HG02885 (cell line): ENCODE data around the gene SELPLG.
"Not testable (repeated sequence)": the region's sequence is repeated elsewhere in the genome, so short reads cannot be mapped to it uniquely, and the experiment has no call there.

Experiments
- ATAC-seq: cut with Tn5 transposase; IDR thresholded peaks from one replicate; pipeline ENCODE4 v1.9.1; 2021; ENCODE audit warnings: mild to moderate bottlenecking; ENCODE audit not compliant: unreplicated experiment, poor library complexity

SELPLG gene

DNA sequence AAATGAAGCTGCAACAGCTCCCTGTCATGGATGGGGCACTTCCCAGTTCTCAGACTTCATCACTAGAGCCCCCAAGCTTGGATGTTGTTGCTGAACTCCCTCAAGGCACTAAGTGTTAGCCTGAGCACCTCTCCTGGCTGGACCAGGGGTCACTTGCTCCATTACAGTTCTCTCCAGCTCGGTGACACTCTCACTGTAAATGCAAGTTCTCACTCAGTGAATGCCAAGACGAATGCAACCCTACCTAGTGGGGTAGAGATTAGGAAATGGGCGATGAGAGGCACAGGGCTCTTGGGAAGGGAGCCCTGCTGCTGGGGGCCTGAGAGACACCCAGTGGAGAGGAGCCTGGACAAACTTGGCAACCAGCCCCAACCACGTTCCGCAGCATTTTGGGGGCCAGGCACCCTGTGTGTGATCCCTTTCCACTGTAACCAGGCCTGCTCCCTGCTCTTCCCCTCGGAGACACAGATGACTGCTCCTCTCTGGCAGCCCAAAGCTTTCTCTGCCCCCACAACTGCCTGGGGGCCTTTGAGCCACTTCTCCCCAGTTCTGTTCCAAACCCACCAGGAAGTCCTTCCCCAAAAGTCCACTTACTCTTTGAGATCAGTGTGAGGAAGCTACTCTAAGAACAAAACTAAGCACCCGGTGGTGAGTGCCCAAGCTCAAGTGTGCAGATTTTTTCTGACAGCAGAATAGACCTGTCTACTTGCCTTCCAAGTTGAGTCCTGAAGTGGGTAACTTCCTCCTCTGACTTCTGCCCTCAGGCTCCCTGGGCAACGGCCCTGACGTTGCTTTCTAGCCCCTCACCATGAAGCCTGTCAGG, 8.0 kb upstream of the SELPLG start:
- ATAC-seq, result no peak

DNA sequence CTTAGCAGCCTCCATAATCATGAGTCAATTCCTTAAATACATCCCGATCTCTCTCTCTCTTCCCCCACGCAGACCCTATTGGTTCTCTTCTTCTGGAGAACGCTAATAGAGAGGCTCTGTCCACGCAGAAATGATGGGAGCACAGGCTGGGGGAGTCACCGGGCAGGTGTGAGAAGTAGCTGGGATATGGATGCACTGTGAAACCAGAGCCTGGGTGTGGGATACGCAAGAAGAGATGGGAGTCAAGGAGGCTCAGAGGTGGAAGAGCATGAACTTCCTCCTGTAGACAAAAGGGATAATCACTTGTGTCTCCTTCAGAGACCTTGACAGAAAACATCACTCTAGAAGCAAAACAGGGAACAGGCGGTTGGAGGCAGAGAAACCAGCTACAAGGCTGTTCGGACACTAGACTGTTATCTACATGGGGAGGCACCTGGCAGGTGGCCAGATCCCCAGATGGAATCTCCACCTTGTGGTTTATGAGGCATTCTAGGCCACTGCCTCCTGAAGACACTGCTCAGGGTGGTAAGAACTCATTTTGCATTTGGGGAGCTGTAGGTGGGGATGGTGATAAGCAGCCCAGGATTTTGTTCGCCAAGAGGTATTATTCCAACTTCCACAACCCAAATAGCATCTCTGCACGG, 7.2 kb upstream of the SELPLG start:
- no peak for ATAC-seq

DNA sequence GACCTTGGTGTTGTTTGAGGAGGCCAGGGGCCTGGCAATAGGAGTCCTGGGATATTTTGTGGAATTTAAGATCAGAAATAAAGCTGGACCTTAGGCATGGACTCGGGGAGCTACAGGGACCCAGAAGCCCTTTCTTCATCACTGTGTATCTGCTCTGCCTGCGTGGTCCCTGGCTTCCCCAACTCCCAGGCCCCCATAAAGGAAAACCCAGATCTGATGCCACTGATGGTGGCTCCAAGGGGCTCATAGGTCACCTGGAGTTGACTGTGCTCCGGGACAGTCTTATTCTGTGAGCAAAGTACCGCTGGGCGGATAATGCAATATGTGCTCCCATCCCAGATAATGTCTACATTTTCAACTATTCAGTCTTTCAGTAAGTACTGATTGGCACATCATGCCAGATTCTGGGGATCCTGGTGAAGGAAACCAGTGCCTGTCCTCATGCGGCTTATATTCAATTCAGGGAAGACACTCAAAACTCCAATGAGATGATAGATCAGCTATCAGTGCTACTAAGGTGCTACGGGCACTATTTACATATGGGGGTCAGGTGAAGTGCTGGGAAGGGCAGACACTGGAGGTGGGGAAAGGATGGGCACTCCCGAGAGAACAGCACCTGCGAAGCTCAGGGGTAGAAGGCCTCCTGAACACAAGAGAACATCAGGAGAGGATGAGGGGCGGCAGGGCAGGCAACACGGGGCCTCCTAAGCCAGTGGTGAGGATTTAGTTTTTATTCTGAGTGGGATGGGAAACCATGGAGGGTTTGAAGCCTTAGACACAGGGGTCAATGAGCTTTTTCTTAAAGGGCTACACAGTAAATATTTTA, 5.5 kb upstream of the SELPLG start:
- ATAC-seq, result no peak

DNA sequence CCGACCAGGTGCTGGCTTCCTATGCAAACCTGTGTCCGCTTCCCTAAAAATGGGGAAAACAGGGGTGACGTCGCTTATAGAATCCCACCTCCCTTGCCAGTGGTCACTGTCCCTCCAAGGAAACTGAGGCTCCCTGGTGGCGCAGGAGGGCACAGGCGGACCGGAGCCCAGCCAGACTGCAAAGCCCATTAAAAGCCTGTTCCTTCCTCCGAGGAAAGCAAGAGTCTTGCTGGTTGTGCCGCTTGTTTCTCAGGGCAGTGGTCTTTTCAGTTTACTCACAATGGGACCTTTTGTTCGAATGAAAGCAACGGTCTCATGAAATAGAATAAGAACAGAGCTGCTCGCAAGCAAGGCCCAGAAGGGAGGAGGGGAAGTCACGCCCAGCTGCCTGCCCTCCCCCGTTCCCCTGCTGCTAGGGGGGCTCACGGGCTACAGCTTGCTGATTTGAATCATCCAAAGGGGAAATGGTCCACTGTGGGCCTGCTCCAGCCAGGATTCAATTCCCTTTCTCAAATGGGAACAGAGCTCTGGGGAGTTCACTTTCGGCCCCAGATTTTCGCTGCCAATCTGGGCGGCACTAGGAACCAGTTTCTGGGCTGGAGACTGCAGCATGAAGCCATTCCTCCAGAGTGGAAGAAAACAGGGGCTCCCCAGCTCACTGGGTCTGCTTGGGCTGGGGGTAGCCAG, 4.6 kb upstream of the SELPLG start:
- no peak for ATAC-seq

DNA sequence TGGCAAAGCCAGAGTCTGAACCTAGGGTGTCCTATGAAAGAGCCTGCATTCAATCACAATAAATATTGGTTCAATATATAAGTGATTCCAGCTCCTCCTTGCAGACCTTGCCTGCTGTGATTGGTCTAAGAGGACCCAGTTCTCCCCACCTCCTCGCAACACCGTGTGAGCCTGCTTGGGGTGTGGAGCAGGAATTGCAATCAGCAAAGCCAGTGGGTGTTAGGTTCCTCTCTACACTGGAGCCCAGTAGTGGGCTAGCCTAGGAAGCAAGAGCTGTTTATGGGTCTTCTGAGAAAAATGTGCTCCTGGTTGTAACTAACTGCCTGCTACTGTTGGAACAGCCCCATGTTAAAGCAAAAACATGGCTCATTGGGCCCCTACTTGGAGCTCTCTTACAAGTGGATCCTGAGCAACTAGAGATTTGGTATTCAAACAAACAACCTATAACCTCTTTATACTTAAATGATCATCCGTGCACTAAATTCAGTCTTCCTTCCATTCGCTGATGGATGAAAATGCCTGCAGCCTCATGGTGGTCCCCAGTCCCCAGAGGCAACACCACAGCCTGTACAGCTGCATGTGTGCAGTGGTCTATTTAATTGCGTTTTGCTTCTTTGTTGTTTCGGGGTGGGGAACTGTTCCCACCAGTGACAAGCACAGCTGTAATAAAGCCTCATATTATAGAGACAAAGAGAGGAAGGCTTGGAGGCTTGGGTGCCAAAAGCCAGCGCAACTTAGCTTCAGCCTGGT, 3.7 kb upstream of the SELPLG start:
- no peak for ATAC-seq

DNA sequence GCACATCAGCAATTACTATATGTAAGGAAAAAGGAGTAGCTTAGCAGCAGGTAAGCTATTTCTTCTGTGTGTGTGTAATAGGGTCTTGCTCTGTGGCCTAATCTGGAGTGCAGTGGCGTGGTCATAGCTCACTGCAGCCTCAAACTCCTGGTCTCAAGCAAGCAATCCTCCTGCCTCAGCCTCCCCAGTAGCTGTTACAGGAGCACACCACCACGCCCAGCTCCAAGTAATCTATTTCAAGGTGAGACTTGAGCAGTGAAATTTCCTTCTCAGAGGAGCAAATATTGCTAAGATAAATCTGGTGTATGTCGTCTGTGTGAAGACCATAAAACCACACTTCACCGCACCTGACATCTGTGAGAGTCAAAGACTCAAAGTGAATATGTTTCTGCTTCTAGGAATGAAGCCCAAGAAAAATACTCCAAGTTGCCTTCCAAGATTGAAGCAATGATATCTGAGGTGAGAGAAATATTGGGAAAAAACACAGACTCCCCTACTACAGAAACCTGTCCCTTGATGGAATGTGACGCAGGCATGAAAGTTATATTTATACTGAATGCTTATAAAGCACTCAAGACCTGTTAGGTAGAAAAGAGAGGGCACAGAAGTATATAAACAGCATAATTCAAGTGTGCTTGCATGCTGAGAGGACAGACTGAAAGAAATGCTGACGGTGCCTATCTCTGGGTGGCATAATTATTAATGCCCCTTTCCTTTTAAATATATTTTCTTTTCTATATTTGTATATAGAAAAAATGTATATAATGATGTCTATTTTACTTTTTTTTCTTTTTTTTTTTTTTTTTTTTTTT, 2.5 kb upstream of the SELPLG start:
- ATAC-seq, result no peak

DNA sequence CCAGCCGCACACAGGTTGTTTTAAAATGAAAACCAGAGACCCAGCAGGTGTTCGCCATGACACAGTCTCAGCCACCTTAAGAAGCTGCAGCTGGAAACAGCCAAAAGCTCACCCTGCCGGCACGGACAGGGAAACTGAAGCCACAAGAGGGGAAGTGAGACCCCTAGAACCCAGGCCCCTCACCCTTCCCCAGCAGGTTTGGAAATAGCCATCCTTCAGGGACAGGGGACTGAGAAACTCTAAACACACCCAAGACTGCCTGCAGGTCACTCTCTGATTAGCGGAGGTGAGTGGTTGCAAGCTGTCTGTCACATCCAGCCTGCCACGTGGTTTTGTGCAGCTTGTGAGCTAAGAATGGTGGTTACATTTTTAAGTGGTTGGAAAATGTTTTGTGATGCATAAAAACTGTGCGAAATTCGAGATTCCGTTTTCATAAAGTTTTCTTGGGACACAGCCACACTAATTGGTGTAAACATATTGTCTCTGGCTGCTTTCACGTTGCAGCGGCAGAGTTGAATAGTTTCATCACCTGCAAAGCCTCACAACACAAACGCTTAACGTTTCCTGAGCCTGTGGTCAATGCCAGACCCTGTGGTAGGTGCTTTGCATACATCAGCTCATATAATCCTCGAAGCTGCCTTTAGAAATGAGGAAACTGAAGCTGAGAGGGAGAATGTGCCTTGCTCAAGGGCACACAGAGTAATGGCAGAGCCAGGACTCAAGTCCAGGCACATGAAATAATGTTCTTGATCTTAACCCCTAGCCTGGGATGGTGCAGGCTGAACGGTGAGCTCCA, 1.7 kb upstream of the SELPLG start:
- peak; percentile 66 for ATAC-seq

DNA sequence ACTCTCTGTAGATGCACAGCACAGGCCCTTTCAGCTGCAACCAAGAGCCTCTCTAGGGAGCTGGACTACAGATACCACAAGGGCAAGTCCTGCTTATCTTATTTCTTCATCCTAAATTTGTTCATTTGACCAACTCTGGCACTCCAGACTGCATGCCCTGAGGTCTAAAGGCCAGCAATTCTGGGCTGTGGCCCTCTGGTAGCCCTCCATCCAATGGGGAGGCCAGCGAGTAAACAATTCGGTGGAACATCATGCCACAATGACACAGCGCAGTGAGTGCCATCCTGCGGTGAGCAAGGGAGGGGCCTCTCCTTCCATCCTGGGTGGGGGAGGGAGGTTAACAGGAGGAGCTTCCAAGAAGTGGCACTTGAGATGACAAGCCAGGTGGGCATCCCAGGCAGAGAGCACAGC, 652 bp upstream of the SELPLG start:
- ATAC-seq, result no peak

DNA sequence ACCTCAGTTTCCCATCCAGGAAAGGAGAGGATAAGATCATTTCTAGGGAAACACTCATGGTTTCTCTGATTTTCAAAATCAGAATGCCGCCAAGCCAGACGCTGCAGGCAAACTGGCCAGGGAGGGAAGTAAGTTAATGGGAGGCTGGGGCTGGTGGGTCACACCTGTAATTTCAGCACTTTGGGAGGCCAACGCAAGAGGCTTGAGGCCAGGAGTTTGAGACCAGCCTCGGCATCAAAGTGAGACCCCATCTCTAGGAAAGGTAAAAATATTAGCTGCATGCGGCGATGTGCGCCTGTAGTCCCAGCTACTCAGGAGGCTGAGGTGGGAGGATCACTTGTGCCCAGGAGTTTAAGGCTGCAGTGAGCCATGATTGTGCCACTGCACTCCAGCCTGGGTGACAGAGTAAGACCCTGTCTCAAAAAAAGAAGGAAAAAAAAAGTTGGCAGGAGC, 587 bp downstream of the SELPLG start:
- ATAC-seq, result no peak

DNA sequence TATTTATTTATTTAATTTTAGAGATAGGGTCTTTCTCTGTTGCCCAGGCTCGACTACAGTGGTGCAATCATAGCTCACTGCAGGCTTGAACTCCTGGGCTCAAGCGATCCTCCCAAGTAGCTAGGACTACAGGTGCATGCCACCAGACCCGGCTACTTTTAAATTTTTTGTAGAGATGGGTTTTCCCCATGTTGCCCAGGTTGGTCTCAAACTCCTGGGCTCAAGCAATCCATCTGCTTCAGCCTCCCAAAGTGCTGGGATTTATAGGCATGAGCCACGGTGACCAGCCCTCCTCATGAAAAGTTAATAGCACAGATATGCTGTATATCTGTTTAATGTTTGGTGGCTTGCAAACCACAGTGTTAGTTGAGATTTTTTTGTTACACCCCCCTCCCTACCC, 2.4 kb downstream of the SELPLG start:
- not testable (repeated sequence) for ATAC-seq

DNA sequence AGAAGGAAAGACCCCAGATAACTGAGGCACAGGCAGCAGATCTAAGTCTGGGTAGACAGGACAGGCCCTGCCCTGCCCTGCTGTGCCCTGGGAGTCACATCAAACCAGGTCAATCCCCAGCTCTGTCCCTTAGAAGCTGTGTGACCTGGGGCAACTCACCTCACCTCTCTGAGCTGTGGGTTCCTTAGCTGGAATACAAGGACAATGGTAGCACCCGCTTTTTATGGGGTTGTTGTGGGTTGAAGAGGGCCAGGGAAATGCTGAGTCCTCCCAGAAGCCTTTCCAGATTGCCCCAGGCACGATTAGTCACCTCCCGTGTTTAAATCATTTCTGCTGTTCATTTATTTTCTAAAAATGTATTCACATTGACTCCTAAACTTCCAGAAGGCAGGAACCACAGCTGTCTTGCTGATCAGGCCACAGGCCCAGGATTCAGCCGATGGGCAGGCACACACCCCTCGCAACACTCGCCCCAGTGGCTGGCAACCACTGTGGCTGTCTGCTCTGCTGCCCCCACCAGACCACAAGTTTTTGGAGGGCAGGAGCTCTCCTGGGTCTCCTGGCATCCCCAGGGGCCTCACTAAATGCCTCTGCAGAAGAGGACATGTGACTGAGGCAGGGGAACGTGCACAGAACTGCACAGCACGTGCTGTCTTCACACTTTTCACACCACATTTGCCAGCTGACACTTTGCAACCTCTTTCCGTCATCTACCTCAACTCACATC, 3.0 kb downstream of the SELPLG start:
- no peak for ATAC-seq

DNA sequence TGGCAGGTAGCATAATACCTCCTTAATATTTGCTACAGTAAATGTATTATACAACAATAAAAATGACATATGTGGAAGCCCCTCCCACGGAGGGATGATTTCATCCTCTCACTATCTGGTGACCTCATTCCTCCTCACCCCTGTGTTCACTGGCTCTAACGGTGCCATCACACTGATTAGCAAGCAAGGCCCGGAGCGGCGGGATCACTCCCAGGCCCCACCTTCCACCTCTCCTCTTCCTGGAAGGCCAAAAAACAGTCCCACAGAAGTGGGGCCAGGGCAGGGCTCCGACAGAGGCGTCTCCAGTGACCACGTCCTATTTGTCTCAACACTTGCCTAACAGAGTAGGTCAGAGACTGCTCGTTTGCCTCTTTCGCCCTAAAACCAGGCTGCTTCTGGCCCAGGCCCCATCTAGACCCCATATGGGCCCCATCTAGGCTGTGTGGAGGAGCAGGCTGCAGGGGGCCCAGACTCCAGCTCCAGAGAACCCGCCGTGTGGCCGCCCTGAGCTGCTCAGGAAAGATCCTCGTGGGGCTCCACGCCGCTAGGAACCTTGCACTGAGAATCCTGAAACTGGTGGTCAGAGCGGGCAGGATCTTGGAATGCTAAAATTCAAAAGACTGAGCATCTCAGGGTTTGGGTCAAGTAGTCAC, 3.7 kb downstream of the SELPLG start:
- no peak for ATAC-seq

DNA sequence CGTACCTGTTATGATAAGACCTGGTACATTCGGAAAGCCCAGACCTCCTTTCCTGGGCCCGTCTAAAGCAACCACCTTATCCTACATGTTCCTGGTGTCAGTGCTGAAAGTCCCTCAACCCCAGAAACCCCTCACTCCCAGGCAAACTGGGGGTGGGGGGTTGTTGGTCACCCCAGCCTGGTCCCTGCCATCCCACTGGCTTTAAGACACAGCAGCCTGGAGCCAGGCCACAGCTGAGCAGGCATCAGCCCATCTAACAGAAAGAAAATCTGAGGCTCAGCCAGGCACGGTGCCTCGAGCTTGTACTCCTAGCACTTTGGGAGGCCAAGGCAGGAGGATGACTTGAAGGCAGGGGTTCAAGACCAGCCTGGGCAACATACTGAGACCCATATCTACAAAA, 4.5 kb downstream of the SELPLG start:
- no peak for ATAC-seq

DNA sequence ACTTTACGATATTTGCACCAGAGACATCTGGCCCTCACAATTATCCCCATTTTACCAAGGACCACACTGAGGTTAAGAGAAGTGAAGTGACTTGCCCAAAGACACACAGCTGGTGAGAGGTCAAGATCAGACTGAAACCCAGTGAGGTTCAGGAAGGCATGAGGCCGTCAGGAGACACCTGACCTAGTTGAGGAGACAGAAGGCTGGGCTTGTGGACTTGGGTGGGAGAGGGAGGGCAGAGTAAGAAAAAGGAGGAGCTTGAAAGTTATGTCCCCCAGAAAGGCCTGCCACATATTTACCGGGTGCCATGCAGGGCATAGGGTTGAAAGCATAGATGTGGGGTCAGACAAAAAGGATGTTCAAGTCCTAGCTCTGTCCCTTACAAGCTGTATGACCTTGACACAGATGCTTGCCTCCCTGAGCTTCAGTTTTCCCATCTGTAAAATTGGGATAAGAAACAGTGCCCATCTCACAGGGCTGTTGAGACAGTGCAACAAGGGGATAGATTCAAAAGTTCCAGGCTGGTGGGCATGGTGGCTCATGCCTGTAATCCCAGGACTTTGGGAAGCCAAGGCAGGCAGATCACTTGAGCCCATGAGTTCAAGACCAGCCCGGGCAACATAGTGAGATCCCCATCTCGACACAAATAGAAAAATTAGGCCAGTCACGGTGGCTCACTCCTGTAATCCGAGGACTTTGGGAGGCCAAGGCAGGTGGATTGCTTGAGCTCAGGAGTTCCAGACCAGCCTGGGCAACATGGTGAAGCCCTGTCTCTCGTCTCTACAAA, 6.4 kb downstream of the SELPLG start:
- no peak for ATAC-seq

DNA sequence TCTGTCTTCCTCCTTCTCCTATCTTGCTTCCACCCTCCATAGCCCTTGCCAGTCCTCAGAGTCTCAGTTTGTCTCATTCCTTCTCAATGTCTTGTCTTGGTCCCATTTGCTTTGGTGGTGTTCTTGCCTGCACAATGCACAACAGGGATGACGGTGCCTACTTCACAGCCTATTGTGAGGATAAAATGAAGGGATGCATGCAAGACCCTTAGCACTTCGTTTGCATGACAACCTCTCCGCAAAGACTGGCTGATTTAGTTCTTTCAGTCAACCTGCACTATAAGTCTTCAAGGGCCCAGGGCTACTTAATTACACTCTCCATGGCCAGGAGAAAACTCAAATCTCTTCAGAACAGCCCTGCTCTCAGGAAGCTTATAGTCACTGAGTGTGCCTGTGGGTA, 8.5 kb downstream of the SELPLG start:
- no peak for ATAC-seq

DNA sequence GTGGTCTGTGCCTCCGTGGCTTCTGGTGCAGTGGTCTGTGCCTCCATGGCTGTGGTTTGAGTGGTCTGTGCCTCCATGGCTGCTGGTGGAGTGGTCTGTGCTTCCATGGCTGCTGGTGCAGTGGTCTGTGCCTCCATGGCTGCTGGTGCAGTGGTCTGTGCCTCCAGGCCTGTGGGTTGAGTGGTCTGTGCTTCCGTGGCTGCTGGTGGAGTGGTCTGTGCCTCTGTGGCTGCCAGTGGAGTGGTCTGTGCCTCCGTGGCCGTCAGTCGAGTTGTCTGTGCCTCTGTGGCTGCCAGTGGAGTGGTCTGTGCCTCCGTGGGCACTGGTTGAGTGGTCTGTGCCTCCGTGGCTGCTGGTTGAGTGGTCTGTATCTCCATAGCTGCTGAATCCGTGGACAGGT, 10.1 kb downstream of the SELPLG start:
- ATAC-seq, result no peak
